Stimulated activated CD8-positive, alpha-beta memory T cell treated with anti-CD3 and anti-CD28 coated beads, Interleukin-12 subunit alpha, Interleukin-12 subunit beta, amount 100 ng/mL, for 1 hour (primary cell): Measurements from ENCODE around the gene RBM10.

Experiments used
- DNase-seq: peaks from one replicate; pipeline ENCODE4 v3.0.0-alpha.2; 2020; ENCODE audit warnings: low read depth

The RBM10 gene

GRCh38 chrX:47235691-47236103 is 90.7 kb downstream of the RBM10 start:
- no peak for DNase-seq
